GM12874 (cell line): ENCODE measurements around the gene SLAMF7.

Experiments
- CTCF ChIP-seq: IDR thresholded peaks from 2 replicates; pipeline ENCODE4 v1.5.1; 2011; ENCODE audit warnings: low read depth, mild to moderate bottlenecking, control low read depth, low read length, moderate library complexity; ENCODE audit not compliant: insufficient read depth

Gene SLAMF7

GRCh38 chr1:160761046-160761445 lies 22.0 kb downstream of the SLAMF7 start:
- TF ChIP-seq CTCF: no peak

DNA sequence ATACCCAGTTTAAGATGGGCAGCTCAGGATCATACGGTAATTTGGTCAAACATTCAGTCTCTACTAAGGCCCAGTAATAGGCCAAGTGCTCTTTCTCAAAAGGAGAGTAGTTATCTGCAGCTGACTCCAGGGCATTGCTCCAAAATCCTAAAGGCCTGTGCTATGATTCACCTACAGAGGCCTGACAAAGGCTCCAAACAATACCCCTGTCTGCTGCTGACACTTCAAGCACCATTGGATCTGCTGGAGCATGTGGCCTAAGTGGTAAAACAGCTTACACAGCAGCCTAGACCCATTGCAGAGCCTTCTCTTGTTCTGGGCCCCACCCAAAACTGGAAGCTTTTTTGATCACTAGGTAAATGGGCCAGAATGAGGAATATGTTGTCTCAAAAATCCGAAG lies 22.8 kb downstream of the SLAMF7 start:
- no peak for TF ChIP-seq CTCF

GRCh38 chr1:160763993-160764392 lies 24.9 kb downstream of the SLAMF7 start:
- no peak for TF ChIP-seq CTCF

DNA sequence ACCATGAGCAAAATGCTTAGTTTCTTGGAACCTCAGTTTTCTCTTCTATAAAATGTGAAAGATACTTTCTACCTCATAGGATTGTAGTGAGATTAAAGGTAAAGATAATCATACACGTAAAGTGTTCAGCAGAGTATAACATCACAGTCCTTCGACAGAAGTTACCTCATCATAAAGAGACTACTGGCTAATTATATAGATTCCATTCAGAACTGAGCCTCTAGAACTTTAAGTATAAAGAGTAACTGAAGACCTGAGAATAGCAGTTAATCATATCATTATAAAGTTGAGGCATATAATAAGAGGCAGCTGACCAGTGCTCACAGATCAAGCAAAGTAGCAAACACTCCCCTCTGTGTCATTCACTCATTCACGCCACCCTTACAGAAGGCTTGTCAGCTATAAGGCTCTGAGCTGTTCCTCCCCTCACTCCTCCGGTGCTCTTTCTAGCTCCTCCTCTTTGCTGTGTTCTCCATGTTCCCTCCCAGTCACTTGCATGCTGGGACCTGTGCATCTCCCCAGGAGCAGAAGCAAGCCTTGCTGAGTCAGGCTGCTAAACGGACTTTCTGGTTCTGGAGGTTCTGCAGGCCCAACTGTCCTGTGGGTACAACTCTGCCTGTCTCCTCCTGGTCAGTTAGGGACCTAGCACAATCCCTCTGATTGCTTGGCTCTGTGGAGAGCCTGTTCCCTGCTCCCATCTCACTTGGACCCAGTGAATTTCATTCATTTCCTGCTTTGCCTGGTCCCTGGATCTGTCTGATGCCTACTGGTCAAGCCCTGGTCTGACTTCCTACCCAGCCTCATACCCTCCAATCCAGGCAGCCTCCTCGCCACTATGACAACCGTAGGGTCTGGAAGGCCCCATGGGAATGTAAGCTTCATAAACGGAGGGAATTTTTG lies 28.6 kb downstream of the SLAMF7 start:
- TF ChIP-seq CTCF: no peak

DNA sequence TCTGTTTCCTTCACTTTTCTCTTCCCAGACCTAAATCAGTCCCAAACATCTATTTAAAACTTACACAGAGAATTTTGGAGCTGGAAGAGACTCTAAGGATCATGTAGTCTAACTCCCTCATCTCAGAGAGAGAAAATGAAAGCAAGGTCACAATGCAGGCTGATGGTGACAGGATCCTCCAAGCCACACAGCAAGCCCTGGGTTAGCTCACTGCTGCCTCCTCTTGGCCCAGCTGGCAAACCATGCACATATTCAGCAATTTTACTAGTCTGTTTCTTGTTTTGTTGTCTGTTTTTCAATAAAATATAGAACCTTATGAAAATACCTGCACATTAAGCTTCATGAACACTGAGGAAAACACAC lies 29.2 kb downstream of the SLAMF7 start:
- peak; percentile 91 for TF ChIP-seq CTCF

- TF ChIP-seq CTCF: no peak
Observed at GRCh38 chr1:160772331-160772730, 33.3 kb downstream of the SLAMF7 start.

- no peak for TF ChIP-seq CTCF
Observed at GRCh38 chr1:160773093-160773492, 34.0 kb downstream of the SLAMF7 start.
